TTC549 (cell line): Measurements from ENCODE around the gene FRMPD4.

Experiments used
- FAIRE-seq: peaks from 2 replicates; lab custom pipeline; 2012; peaks lifted over from hg19 to GRCh38; lab: Jason Lieb, UNC

The FRMPD4 gene

GRCh38 chrX:12370497-12370986, 232.3 kb downstream of the FRMPD4 start:
- no peak for FAIRE-seq

- FAIRE-seq = no peak
Observed at GRCh38 chrX:12372111-12372510, 233.8 kb downstream of the FRMPD4 start.

GRCh38 chrX:12374286-12374685, 236.0 kb downstream of the FRMPD4 start:
- FAIRE-seq = no peak

GRCh38 chrX:12378253-12378652, 240.0 kb downstream of the FRMPD4 start:
- FAIRE-seq = no peak

- no peak for FAIRE-seq
Observed at GRCh38 chrX:12378706-12379105, 240.4 kb downstream of the FRMPD4 start.

- FAIRE-seq = no peak
Observed at GRCh38 chrX:12379671-12380070, 241.4 kb downstream of the FRMPD4 start.

GRCh38 chrX:12383196-12383595, 244.9 kb downstream of the FRMPD4 start:
- no peak for FAIRE-seq

- FAIRE-seq = no peak
Observed at GRCh38 chrX:12390301-12390700, 252.0 kb downstream of the FRMPD4 start.

GRCh38 chrX:12396584-12396983, 258.3 kb downstream of the FRMPD4 start:
- no peak for FAIRE-seq

- no peak for FAIRE-seq
Observed at GRCh38 chrX:12400218-12400617, 261.9 kb downstream of the FRMPD4 start.

- no peak for FAIRE-seq
Observed at GRCh38 chrX:12401252-12401651, 263.0 kb downstream of the FRMPD4 start.

- no peak for FAIRE-seq
Observed at GRCh38 chrX:12403474-12404082, 265.3 kb downstream of the FRMPD4 start.

GRCh38 chrX:12405306-12405705, 267.0 kb downstream of the FRMPD4 start:
- no peak for FAIRE-seq

- FAIRE-seq = no peak
Observed at GRCh38 chrX:12410523-12410922, 272.2 kb downstream of the FRMPD4 start.

- no peak for FAIRE-seq
Observed at GRCh38 chrX:12411831-12412230, 273.6 kb downstream of the FRMPD4 start.

GRCh38 chrX:12412561-12412960, 274.3 kb downstream of the FRMPD4 start:
- no peak for FAIRE-seq

- no peak for FAIRE-seq
Observed at GRCh38 chrX:12419591-12419990, 281.3 kb downstream of the FRMPD4 start.

- FAIRE-seq = no peak
Observed at GRCh38 chrX:12421918-12422317, 283.6 kb downstream of the FRMPD4 start.

GRCh38 chrX:12423346-12423745, 285.1 kb downstream of the FRMPD4 start:
- FAIRE-seq = no peak

GRCh38 chrX:12425496-12425895, 287.2 kb downstream of the FRMPD4 start:
- FAIRE-seq = no peak

GRCh38 chrX:12426420-12426819, 288.1 kb downstream of the FRMPD4 start:
- no peak for FAIRE-seq

GRCh38 chrX:12434493-12434892, 296.2 kb downstream of the FRMPD4 start:
- no peak for FAIRE-seq

- FAIRE-seq = no peak
Observed at GRCh38 chrX:12439416-12439815, 301.1 kb downstream of the FRMPD4 start.

- no peak for FAIRE-seq
Observed at GRCh38 chrX:12440246-12440645, 302.0 kb downstream of the FRMPD4 start.
